IMR-90 (cell line): ENCODE data around the gene NFIA.

Source experiments
- CEBPB ChIP-seq: IDR thresholded peaks from 2 replicates; pipeline ENCODE4 v1.6.1; 2012; ENCODE audit warnings: low read depth, low read length, improper control_type of control experiment
- CTCF ChIP-seq: conservative IDR thresholded peaks from 2 replicates; pipeline ENCODE4 v1.5.1; 2012; ENCODE audit warnings: mild to moderate bottlenecking, low read depth, low read length, improper control_type of control experiment
- FOS ChIP-seq: fragments of 150-350 bp; IDR thresholded peaks from 2 replicates; pipeline ENCODE4 v1.6.1; 2016; ENCODE audit warnings: low read depth, low read length
- POLR2A ChIP-seq: IDR thresholded peaks from 2 replicates; pipeline ENCODE4 v1.6.1; 2012; ENCODE audit warnings: mild to moderate bottlenecking, low read depth, low read length
- RAD21 ChIP-seq: IDR thresholded peaks from 2 replicates; pipeline ENCODE4 v1.6.1; 2012; ENCODE audit warnings: low read length, improper control_type of control experiment
- USF2 ChIP-seq: fragments of 150-350 bp; IDR thresholded peaks from 2 replicates; pipeline ENCODE4 v1.6.1; 2017; ENCODE audit warnings: mild to moderate bottlenecking, antibody characterized with exemption, low read length, low read depth

GRCh38 chr1:61070054-61070453 lies 12.3 kb upstream of the NFIA start:
- no peak for TF ChIP-seq CTCF
- no peak for TF ChIP-seq FOS
- no peak for TF ChIP-seq POLR2A
- TF ChIP-seq USF2 = no peak
- no peak for TF ChIP-seq RAD21
- TF ChIP-seq CEBPB = no peak
